CD4-positive, CD25-positive, alpha-beta regulatory T cell (primary cell): ENCODE measurements around the gene HSPB6. TPM values are rescaled to one million over a fixed set of nuclear protein-coding genes. Genes with fewer than 3 reads are reported as not detected.

Source experiments
- ATAC-seq, 2 donors: fragments of 150-1000 bp; cut with Tn5 transposase; one replicate each; pipeline ENCODE4 v1.10.0; 2021; ENCODE audit warnings: low read depth in 2 of 2, moderate number of reproducible peaks in 2 of 2, moderate library complexity in 1 of 2
- DNase-seq, 3 donors: peaks; one replicate each; pipeline versions ENCODE4 v3.0.0 to v3.0.0-alpha.2; 2012 to 2022; ENCODE audit warnings: mixed read lengths in 1 of 3
- H3K27ac ChIP-seq: one replicate; pipeline ENCODE4 v1.7.0; 2013; ENCODE audit warnings: mild to moderate bottlenecking, low read length; ENCODE audit not compliant: insufficient read depth, poor library complexity, severe bottlenecking
- H3K27me3 ChIP-seq: one replicate; pipeline ENCODE4 v1.7.0; 2013; ENCODE audit warnings: low read length; ENCODE audit not compliant: control insufficient read depth, insufficient read depth
- H3K36me3 ChIP-seq: one replicate; pipeline ENCODE4 v1.7.0; 2013; ENCODE audit warnings: mild to moderate bottlenecking, low read length, moderate library complexity; ENCODE audit not compliant: control insufficient read depth, insufficient read depth
- H3K4me1 ChIP-seq: 2 replicates; pipeline ENCODE4 v1.7.0; 2013; ENCODE audit warnings: mild to moderate bottlenecking, low read length; ENCODE audit not compliant: insufficient read depth, control insufficient read depth, poor library complexity, severe bottlenecking
- H3K4me3 ChIP-seq: one replicate; pipeline ENCODE4 v1.7.0; 2013; ENCODE audit warnings: low read depth, mild to moderate bottlenecking, low read length, moderate library complexity
- H3K9me3 ChIP-seq, 2 experiments: 1 replicate in 1 of 2; 2 replicates in 1 of 2; pipeline ENCODE4 v1.7.0; 2013; ENCODE audit warnings: low read length in 2 of 2, mild to moderate bottlenecking in 1 of 2, moderate library complexity in 1 of 2; ENCODE audit not compliant: control insufficient read depth in 2 of 2
- H3K27ac Mint-ChIP-seq, 3 donors: one replicate each; pipeline ENCODE4 v1.8.0; 2020 to 2022; ENCODE audit warnings: mild to moderate bottlenecking in 3 of 3, mixed read lengths in 3 of 3, moderate library complexity in 2 of 3
- H3K27me3 Mint-ChIP-seq: one replicate; pipeline ENCODE4 v1.8.0; 2022; ENCODE audit warnings: mild to moderate bottlenecking, mixed read lengths
- H3K36me3 Mint-ChIP-seq: one replicate; pipeline ENCODE4 v1.8.0; 2020; ENCODE audit warnings: mixed read lengths
- H3K4me1 Mint-ChIP-seq, 4 donors: one replicate each; pipeline ENCODE4 v1.8.0; 2020 to 2022; ENCODE audit warnings: mixed read lengths in 4 of 4, mild to moderate bottlenecking in 1 of 4
- H3K4me3 Mint-ChIP-seq, 4 donors: one replicate each; pipeline ENCODE4 v1.8.0; 2020 to 2022; ENCODE audit warnings: mild to moderate bottlenecking in 4 of 4, mixed read lengths in 4 of 4, moderate library complexity in 3 of 4
- H3K9me3 Mint-ChIP-seq, 7 donors: one replicate each; pipeline ENCODE4 v1.8.0; 2020 to 2022; ENCODE audit warnings: mixed read lengths in 7 of 7, mild to moderate bottlenecking in 3 of 7, moderate library complexity in 2 of 7
- polyA plus RNA-seq, 4 donors: library from polyadenylated mRNA; unstranded; fragments of 300-500 nt; fragmentation: Illumina TruSeq; gene quantifications; one replicate each; pipeline ENCODE4 v1.2.3, GENCODE V29; 2021
- total RNA-seq: library from RNA; stranded (reverse); gene quantifications from one replicate; pipeline ENCODE4 v1.2.3, GENCODE V29; 2022

HSPB6 gene
- total and polyA plus RNA-seq, 5 donors from 2014 or later, result not detected

DNA sequence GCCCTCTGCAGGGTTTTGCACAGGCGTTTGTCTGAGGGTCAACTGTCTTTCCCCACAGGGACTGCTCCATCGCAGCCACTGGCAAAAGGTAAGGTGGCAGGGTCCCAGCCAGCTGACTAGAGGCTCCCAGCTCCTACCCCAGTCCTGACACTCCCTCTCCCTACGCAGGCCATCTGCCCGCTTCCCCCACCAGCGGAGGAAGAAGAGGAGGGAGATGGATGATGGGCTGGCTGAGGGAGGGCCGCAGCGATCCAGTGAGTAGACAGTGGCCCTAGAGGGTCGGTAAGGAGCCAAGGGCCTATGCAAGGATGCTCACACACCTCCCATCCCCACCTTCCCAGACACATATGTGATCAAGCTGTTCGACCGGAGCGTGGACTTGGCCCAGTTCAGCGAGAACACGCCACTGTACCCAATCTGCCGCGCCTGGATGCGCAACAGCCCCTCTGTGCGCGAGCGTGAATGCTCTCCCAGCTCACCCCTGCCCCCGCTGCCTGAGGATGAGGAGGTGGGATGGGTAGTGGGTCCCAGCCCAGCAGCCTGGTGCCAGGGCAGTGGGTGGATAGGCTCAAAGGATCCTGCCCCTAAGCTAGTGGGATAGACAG is 4.0 kb downstream of the HSPB6 start:
- DNase-seq (no peak), ATAC-seq (no peak)
- peak overlapping the region in 1 of 4 donors; percentile 65 for H3K4me3 Mint-ChIP-seq
- H3K9me3 Mint-ChIP-seq, result no peaks in the 10 kb centered on the region
- H3K36me3 ChIP-seq, result peaks cover 14% of the 10 kb centered on the region
- H3K36me3 Mint-ChIP-seq, result peaks cover 3% of the 10 kb centered on the region
- no peak overlapping the region for H3K27ac ChIP-seq
- no peaks in the 10 kb centered on the region for H3K9me3 ChIP-seq
- H3K27ac Mint-ChIP-seq, result no peak overlapping the region
- H3K4me1 Mint-ChIP-seq, result peaks cover 4 to 46% (median 10%) of the 10 kb centered on the region in 4 donors
- H3K27me3 ChIP-seq, result no peaks in the 10 kb centered on the region
- no peak overlapping the region for H3K4me3 ChIP-seq
- peaks cover 39% of the 10 kb centered on the region for H3K4me1 ChIP-seq
- H3K27me3 Mint-ChIP-seq, result peaks cover 2% of the 10 kb centered on the region

DNA sequence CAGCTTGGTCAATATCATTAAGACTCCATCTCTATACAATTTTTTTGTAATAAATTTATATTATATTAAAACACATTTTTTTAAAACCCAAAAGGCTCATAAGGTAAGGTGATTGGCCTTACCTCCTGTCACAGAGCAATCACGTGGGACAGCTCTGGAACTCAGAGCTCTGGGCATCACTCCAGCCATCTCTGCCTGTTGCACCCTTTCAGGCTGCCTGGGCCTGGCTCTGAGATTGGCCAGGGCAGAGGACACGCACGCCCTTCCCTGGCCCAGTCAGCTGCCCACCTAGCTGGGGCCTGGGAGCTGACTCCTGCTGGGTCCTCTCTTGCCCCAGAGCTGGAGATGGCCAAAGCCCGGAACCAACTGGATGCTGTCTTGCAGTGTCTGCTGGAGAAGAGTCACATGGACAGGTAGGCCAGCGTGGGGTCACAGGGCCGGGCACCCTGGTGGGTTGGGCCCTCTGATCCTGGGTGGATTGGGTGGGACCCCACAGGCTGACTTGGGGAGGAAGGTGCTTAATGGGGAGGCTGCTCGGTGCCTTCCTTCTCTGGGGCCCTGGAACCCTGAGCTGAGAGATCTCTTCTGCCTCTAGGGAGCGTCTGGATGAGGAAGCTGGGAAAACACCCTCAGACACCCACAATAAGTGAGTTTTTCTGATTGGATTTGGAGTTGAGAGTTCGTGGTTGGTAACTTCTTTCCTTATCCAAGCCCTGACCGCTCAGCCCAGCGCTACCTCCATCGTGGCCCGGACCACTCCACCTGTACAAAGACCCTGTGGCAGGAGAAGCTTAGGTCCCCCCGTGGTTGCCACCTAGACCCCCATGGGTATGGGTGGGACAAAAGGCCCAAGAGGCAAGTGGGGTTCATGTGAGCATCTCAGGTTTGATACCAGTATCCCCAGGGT is 4.7 kb downstream of the HSPB6 start:
- H3K4me1 Mint-ChIP-seq, result peaks cover 5 to 44% (median 8%) of the 10 kb centered on the region in 4 donors
- peak overlapping the region in 1 of 4 donors; percentile 44 for H3K4me3 Mint-ChIP-seq
- H3K36me3 Mint-ChIP-seq, result peaks cover 3% of the 10 kb centered on the region
- H3K27me3 Mint-ChIP-seq, result no peaks in the 10 kb centered on the region
- Histone ChIP-seq H3K4me3 (no peak overlapping the region), H3K4me1 (peaks cover 36% of the 10 kb centered on the region), H3K27me3 (no peaks in the 10 kb centered on the region), H3K36me3 (peaks cover 14% of the 10 kb centered on the region), H3K27ac (no peak overlapping the region), H3K9me3 (no peaks in the 10 kb centered on the region)
- no peaks in the 10 kb centered on the region for H3K9me3 Mint-ChIP-seq
- DNase-seq, result no peak
- no peak overlapping the region for H3K27ac Mint-ChIP-seq
- no peak for ATAC-seq

DNA sequence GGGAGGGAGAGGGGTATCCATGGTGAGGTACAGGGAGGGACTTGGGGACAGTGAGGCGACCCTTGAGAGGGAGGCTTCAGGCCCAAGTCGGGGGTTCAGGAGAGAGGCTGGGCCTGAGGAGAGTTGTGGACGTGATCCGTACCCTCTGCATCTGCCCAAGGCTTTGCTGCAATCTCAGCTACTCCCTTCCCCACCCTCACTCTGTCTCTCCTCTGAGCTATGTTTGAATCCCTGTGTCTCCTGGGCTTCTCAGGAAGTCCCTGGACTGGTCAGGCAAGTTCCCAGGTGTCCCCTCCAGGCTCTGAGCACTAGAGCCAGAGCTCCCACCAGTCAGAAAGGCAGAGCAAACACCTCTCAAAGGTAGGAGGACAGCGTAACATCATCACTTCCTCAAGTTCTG is 6.7 kb downstream of the HSPB6 start:
- H3K4me3 Mint-ChIP-seq, result peak overlapping the region; percentile 26 to 81 (median 58)
- no peak for ATAC-seq
- H3K36me3 Mint-ChIP-seq, result peaks cover 3% of the 10 kb centered on the region
- Histone ChIP-seq H3K9me3 (no peaks in the 10 kb centered on the region), H3K27ac (no peak overlapping the region), H3K4me3 (no peak overlapping the region), H3K27me3 (no peaks in the 10 kb centered on the region), H3K36me3 (peaks cover 14% of the 10 kb centered on the region), H3K4me1 (peaks cover 28% of the 10 kb centered on the region)
- no peaks in the 10 kb centered on the region for H3K9me3 Mint-ChIP-seq
- DNase-seq, result no peak
- H3K27me3 Mint-ChIP-seq, result peaks cover 5% of the 10 kb centered on the region
- peaks cover 5 to 45% (median 18%) of the 10 kb centered on the region in 4 donors for H3K4me1 Mint-ChIP-seq
- no peak overlapping the region for H3K27ac Mint-ChIP-seq

DNA sequence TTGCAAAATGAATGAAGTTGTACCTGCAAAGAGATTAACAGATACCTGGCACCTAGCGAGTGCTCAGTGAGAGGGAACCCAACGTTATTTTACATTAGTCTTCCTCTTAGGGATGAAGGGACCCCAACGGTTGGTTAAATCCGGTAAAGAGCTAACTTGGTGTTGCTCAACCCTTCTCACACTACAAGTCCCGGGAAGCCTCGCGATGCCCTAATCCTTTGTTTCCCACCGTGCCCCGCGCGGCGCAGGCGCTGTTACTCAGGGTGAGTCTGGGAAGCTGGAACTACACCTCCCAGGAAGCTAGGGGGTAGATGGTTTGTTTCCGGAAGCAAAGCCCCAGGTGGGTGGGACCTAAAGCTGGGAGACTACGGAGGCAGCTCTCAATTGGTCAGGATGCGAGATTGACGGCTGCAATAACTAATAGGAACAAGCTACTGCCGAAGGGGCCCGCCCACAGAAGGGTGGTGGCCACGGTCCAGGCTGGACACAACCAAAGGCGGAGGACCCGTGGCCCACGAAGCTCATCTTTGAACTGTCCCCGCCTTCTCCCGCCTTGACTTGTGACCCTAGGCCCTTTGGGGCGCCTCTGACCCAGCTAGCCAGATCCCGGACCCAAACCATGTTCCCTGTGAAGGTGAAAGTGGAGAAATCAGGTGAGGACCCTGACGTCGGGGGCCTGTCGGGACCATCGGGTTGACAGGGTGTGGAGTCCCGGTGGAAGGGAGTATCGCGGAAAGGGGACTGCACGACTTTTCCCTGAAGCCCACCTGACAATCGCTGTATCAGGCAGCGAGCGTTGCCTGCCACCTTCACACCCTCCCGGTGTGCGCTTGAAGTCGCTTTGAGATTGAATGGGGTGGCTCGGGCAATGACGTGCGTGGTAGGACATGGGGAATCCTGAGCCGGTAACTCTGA is 8.5 kb downstream of the HSPB6 start, which contains the start of gene LIN37:
LIN37 (plus strand) TSS at position 471 of the 915 bp plus-strand sequence; CDS start at position 620, 149 bp downstream.
- no peaks in the 10 kb centered on the region for H3K9me3 ChIP-seq
- H3K27me3 Mint-ChIP-seq, result peaks cover 6% of the 10 kb centered on the region
- ATAC-seq (peak; percentile 76 to 77), DNase-seq (peak; percentile 98 to 99 (median 99))
- H3K4me3 Mint-ChIP-seq, result peak within 1 kb of the TSS; percentile 91 to 98 (median 97)
- no peaks in the 10 kb centered on the region for H3K27me3 ChIP-seq
- peaks cover 3% of the 10 kb centered on the region for H3K36me3 Mint-ChIP-seq
- H3K9me3 Mint-ChIP-seq, result no peaks in the 10 kb centered on the region
- peak within 1 kb of the TSS; percentile 88 for H3K4me3 ChIP-seq
- H3K4me1 Mint-ChIP-seq, result peaks cover 5 to 49% (median 25%) of the 10 kb centered on the region in 4 donors
- peaks cover 8% of the 10 kb centered on the region for H3K36me3 ChIP-seq
- H3K27ac Mint-ChIP-seq, result peak within 1 kb of the TSS; percentile 87 to 98 (median 95)
- H3K4me1 ChIP-seq, result peaks cover 40% of the 10 kb centered on the region
- peak within 1 kb of the TSS; percentile 78 for H3K27ac ChIP-seq

DNA sequence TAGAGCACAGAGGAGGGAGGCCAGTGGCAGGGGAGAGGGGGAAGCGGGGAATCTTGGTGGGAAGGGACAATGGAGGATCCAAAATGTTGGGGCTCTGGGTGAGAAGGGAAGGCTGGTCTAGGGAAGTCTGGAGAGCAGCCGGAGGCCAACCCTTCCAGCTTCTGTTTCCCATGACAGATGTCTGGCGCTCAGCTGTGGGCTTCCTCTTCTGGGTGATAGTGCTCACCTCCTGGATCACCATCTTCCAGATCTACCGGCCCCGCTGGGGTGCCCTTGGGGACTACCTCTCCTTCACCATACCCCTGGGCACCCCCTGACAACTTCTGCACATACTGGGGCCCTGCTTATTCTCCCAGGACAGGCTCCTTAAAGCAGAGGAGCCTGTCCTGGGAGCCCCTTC is 10.3 kb downstream of the HSPB6 start:
- no peaks in the 10 kb centered on the region for H3K27me3 ChIP-seq
- no peak overlapping the region for H3K27ac ChIP-seq
- peaks cover 58% of the 10 kb centered on the region for H3K4me1 ChIP-seq
- no peaks in the 10 kb centered on the region for H3K9me3 ChIP-seq
- no peaks in the 10 kb centered on the region for H3K9me3 Mint-ChIP-seq
- no peak for ATAC-seq
- H3K4me1 Mint-ChIP-seq, result peaks cover 5 to 64% (median 32%) of the 10 kb centered on the region in 4 donors
- no peak for DNase-seq
- peaks cover 9% of the 10 kb centered on the region for H3K36me3 Mint-ChIP-seq
- H3K4me3 ChIP-seq, result no peak overlapping the region
- H3K27ac Mint-ChIP-seq, result peak overlapping the region in 1 of 3 donors; percentile 100
- peak overlapping the region; percentile 90 to 98 (median 94) for H3K4me3 Mint-ChIP-seq
- H3K36me3 ChIP-seq, result no peaks in the 10 kb centered on the region
- peaks cover 12% of the 10 kb centered on the region for H3K27me3 Mint-ChIP-seq

DNA sequence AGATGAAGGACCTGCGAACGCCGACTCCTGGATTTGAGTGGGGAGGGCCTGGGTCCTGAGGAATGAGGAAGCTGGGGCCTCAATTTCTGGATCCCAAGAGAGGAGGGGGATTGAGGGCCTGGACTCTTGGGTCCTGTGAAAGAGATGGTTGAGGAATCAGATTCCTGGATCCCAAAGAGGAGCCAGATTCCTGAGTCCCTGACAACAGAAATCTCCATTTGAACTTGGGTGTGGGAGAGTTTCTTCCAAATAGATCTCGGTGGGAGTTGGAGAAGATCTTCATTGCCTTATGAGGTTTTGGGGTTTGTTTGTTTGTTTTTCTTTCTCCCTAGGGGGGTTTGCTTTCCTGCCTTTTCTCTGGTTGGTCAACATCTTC is 10.8 kb downstream of the HSPB6 start:
- H3K4me1 ChIP-seq, result peaks cover 61% of the 10 kb centered on the region
- DNase-seq, result no peak
- no peaks in the 10 kb centered on the region for H3K36me3 ChIP-seq

More for the DNA sequence above, 10.8 kb downstream of the HSPB6 start:
- H3K27ac Mint-ChIP-seq, result peak overlapping the region in 2 of 3 donors; percentile 100
- peak overlapping the region; percentile 88 for H3K4me3 ChIP-seq
- no peak for ATAC-seq
- peak overlapping the region; percentile 90 to 98 (median 94) for H3K4me3 Mint-ChIP-seq
- H3K9me3 ChIP-seq, result no peaks in the 10 kb centered on the region
- no peaks in the 10 kb centered on the region for H3K27me3 ChIP-seq
- peaks cover 12% of the 10 kb centered on the region for H3K27me3 Mint-ChIP-seq
- H3K27ac ChIP-seq, result peak overlapping the region; percentile 100
- H3K9me3 Mint-ChIP-seq, result no peaks in the 10 kb centered on the region
- peaks cover 5 to 64% (median 32%) of the 10 kb centered on the region in 4 donors for H3K4me1 Mint-ChIP-seq
- peaks cover 9% of the 10 kb centered on the region for H3K36me3 Mint-ChIP-seq
